Activated CD4-positive, CD25-positive, alpha-beta regulatory T cell treated with anti-CD3 and anti-CD28 coated beads, Interleukin-2, amount 50 U/mL, for 16 hours (primary cell): ENCODE data around the gene NT5C3A.
"Not testable (repeated sequence)": the region's sequence is repeated elsewhere in the genome, so short reads cannot be mapped to it uniquely, and the experiment has no call there.

Source experiments
- DNase-seq: peaks from one replicate; pipeline ENCODE4 v3.0.0-alpha.2; 2020; ENCODE audit warnings: low read depth, low spot score

Gene NT5C3A

DNA sequence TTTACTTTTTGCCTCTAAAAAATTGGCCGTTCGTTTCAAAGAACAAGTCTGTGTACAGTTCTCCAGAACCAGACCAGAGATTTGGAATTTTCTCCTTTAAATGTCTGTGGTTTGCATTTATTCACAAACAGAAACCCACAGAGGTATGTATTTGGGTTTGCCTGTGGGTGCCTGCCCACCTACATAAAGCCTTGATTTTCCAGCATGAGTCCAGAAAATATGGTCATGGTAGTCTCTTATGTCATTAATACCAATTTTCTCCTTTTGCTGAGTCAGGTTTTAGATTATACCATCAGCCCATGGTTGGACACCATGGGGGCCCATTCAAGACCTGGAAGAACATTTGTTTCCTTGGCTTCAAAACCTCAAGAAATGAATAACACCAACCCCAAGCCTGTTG, 82.7 kb downstream of the NT5C3A start:
- DNase-seq = not testable (repeated sequence)

DNA sequence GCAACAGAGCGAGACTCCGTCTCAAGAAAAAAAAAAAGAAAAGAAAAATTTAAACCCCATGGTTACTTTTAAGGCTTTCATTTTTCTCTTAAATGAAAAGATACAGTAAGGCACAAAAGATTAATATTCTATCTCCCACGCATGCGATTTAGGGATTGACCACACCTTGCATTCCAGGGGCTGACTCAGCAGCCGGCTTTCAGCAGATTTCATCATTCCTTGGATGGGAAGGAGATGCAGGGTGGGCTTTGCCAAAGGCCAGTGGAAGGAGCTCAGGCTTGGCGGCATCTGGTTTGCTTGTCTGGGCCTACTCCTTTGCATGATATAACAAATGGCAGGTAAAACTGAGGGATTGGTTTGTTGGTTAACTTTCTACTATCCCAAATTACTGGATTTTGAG, 83.3 kb downstream of the NT5C3A start:
- DNase-seq = not testable (repeated sequence)

DNA sequence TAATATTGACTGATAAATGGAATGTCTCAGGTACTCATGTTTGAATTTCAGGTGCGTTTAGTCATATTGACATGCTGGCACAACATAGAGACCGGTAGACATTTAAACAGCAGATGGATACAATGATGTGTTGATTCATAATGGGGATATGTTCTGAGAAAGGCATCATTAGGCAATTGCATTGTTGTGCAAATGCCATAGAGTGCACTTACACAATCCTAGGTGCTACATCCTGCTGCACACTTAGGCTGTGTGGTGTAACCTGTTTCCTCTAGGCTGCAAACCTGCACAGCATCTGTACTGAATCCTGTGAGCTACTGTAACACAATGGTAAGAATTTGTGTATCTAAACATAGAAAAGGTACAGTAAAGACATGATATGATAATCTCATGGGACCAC, 85.4 kb downstream of the NT5C3A start:
- not testable (repeated sequence) for DNase-seq

DNA sequence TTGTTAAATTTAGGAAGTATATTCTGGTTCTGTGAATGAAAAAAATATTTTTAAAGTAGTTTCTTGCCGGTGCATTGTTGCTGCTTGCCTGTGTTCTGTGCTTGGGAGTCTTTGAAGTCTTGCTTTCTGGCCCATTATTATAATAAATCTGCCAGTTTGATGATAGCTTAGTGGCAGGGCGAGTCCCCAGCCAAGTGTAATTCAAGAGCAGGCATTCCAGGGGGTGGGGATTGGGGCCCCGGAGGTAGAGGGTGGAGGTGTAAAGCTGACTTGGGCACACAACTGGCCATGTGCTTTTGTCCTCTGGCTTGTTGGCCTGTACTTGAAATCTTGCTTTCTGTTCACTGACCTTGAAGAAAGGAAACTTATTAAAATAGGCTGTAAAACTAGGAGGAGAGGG, 90.6 kb downstream of the NT5C3A start:
- DNase-seq = not testable (repeated sequence)

DNA sequence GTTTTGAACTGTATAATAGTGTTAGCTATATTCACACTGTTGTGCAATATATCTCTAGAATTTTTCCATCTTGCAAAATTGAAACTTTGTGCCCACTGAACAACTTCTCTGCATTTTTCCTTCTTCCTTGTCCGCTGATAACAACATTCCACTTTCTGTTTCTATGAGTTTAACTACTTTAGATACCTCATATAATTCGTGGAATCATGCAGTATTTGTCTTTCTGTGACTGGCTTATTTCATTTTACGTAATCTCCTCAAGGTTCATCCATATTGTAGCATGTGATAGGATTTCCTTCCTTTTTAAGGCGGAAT, 95.4 kb downstream of the NT5C3A start:
- DNase-seq = not testable (repeated sequence)

DNA sequence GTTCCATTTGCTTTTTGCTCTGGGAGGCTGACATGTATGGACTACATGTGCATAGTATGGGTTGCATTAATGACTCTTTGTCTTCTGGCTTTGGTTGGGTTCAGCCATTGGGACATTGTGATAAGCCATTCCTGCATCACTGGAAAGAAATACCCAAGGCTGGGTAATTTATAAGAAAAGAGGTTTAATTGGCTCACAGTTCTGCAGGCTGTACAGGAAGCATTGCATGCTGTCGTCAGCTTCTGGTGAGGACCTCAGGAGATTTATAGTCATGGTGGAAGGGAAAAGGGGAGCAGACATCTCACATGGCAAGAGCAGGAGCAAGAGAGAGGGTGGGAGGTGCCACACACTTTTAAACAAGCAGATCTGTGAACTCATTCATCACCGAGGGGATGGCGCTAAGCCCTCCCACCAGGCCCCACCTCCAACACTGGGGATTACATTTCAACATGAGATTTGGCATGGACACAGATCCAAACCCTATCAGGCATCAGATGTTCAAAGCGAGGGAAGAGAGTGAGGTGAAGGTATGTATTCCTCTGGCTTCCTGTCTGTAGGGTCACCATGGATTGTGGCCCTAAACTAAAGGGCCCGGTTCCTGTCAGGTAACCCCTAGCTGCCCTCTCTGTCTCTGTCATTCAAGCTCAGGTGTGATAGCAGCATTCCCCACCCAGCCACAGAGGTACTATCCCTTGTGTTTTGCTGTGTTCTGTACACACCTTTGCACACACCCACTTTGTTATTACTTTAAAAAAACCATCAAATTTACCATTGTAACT, 95.9 kb downstream of the NT5C3A start:
- DNase-seq = not testable (repeated sequence)

DNA sequence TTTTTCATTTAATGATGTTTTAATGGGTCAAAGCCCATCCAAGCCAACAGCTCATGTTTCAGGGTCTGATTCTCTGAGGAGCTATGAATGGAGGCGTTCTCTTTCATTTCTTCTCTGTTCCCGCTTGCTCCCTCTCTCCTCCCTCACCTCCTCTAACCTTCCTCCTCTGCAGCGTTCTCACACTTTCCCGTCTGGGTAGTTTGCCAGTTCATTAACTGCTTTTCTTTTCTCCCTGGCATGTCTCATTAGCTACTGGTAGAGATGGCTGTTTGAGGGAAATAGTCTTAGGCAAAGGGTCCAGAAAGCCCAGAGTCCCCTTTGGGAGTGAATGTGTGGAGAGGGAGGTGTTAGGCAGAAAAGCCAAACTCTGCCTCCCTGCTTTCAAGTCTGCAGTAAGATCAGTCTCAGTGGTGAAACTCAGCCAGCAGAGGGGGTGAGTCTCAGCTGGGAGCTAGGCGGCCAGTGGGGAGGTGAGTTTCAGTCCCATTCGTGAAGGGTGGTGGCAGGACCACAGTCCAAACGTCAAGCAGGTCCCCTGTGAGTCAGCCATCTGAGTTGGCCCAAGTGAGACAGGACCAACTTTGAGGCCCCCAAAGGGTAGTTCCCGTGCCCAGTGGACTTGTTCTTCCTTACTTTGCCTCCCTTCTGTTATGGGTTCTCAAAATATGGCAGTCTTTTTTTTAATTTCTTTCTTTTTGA, 98.0 kb downstream of the NT5C3A start:
- DNase-seq = not testable (repeated sequence)
